ENCODE results near the gene TENT4A. TPM values are rescaled to one million over a fixed set of nuclear protein-coding genes. Genes with fewer than 3 reads are reported as not detected.

The TENT4A gene
- total RNA-seq, 1 donor, result 21.4 TPM

DNA sequence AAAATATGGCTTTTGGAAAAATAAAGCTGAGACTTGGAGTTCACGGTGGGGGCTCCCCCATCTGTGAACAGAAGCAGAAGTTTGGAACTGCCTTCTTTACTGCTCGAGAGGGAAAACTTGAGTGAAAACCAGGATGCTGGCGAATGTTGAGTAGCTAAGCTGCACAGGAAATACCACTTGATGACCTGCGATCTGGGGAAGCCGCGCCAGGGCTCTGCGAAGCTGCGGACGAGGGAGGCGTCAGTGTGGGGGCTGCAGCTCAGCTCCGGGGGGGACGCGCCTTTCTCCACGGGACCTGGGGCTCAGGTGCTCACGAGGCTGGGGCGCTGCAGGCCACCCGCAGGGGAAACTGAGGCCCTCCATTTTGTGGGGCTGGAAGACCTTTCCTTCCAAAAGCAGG is 62.3 kb downstream of the TENT4A start:
- no peak overlapping the region for H3K4me2 ChIP-seq (ENCODE audit: insufficient read depth, low read length)

DNA sequence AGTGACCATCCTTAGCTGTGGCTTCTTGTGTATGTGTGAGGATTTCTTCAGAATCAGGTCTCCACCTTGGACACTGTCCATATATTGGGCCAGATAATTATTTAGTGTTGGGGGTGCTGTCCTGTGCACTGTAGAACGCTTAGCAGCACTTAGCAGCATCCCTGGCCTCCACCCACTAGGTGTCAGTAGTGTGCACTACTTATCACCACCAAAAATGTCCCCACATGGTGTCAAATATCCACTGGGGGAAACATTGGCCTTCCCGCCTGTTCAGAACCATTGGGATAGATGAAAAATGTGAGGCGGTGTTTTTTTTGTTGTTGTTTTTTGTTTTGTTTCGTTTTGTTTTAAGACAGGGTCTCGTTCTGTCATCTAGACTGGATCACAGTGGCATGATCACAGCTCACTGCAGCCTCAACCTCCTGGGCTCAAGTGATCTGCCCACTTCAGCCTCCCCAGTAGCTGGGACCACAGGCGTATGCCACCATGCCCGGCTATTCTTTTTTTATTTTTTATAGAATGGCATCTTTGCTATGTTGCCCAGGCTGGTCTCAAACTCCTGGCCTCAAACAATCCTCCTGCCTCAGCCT is 67.7 kb downstream of the TENT4A start:
- Histone ChIP-seq H3K79me2 (ENCODE audit: insufficient read depth, low read length) (no peaks in the 10 kb centered on the region), H3K27ac (ENCODE audit: low read depth, low read length) (no peak overlapping the region), H3K36me3 (ENCODE audit: insufficient read depth, low read length) (no peaks in the 10 kb centered on the region), H3K4me1 (ENCODE audit: insufficient read depth, low read length) (no peaks in the 10 kb centered on the region), H2AFZ (ENCODE audit: low read length) (no peak overlapping the region), H3K9me3 (ENCODE audit: low read depth, low read length) (no peaks in the 10 kb centered on the region), H3K4me3 (ENCODE audit: insufficient read depth, low read length) (no peak overlapping the region), H3K4me2 (ENCODE audit: insufficient read depth, low read length) (no peak overlapping the region), H4K20me1 (ENCODE audit: insufficient read depth, low read length) (no peaks in the 10 kb centered on the region), H3K27me3 (ENCODE audit: insufficient read depth, low read length) (no peaks in the 10 kb centered on the region)
- TF ChIP-seq, protein P1, sequence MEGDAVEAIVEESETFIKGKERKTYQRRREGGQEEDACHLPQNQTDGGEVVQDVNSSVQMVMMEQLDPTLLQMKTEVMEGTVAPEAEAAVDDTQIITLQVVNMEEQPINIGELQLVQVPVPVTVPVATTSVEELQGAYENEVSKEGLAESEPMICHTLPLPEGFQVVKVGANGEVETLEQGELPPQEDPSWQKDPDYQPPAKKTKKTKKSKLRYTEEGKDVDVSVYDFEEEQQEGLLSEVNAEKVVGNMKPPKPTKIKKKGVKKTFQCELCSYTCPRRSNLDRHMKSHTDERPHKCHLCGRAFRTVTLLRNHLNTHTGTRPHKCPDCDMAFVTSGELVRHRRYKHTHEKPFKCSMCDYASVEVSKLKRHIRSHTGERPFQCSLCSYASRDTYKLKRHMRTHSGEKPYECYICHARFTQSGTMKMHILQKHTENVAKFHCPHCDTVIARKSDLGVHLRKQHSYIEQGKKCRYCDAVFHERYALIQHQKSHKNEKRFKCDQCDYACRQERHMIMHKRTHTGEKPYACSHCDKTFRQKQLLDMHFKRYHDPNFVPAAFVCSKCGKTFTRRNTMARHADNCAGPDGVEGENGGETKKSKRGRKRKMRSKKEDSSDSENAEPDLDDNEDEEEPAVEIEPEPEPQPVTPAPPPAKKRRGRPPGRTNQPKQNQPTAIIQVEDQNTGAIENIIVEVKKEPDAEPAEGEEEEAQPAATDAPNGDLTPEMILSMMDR (IDR thresholded peaks at IDR 0.05; ENCODE audit: extremely low read depth, low read depth, low read length), result peak; percentile 50
- DNase-seq (ENCODE audit: insufficient read length, low spot score, missing footprints), result peak; percentile 55

More for the DNA sequence above, 62.3 kb downstream of the TENT4A start:
- Histone ChIP-seq H3K36me3 (ENCODE audit: insufficient read depth, low read length) (no peaks in the 10 kb centered on the region), H3K27me3 (ENCODE audit: insufficient read depth, low read length) (no peaks in the 10 kb centered on the region), H4K20me1 (ENCODE audit: insufficient read depth, low read length) (no peaks in the 10 kb centered on the region), H2AFZ (ENCODE audit: low read length) (no peak overlapping the region), H3K79me2 (ENCODE audit: insufficient read depth, low read length) (no peaks in the 10 kb centered on the region), H3K9me3 (ENCODE audit: low read depth, low read length) (no peaks in the 10 kb centered on the region), H3K4me1 (ENCODE audit: insufficient read depth, low read length) (no peaks in the 10 kb centered on the region), H3K4me3 (ENCODE audit: insufficient read depth, low read length) (no peak overlapping the region), H3K27ac (ENCODE audit: low read depth, low read length) (no peak overlapping the region)
- TF ChIP-seq, protein P1 (IDR thresholded peaks at IDR 0.05; ENCODE audit: extremely low read depth, low read depth, low read length), result no peak
- peak; percentile 79 for DNase-seq (ENCODE audit: insufficient read length, low spot score, missing footprints)

DNA sequence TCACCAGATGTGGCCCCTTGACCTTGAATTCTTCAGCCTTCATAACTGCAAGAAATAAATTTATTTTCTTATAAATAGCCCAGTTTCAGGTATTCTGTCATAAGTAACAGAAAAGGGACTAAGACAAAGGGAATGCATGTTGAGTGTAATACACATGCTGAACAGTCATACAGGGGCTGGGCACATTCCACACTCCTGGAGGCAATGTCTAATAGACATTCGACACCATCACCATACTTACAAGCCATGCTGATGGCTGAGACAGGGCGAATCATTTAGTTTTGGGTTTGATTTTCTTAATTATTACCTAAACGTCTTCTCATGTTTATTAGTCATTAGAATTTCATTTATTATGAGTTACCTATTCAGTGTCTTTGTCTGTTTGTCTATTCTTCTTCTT is 68.5 kb downstream of the TENT4A start:
- Histone ChIP-seq H3K9me3 (ENCODE audit: low read depth, low read length) (no peaks in the 10 kb centered on the region), H2AFZ (ENCODE audit: low read length) (no peak overlapping the region), H3K79me2 (ENCODE audit: insufficient read depth, low read length) (no peaks in the 10 kb centered on the region), H3K36me3 (ENCODE audit: insufficient read depth, low read length) (no peaks in the 10 kb centered on the region), H3K4me1 (ENCODE audit: insufficient read depth, low read length) (no peaks in the 10 kb centered on the region), H3K27me3 (ENCODE audit: insufficient read depth, low read length) (no peaks in the 10 kb centered on the region), H3K27ac (ENCODE audit: low read depth, low read length) (no peak overlapping the region), H3K4me3 (ENCODE audit: insufficient read depth, low read length) (no peak overlapping the region), H3K4me2 (ENCODE audit: insufficient read depth, low read length) (no peak overlapping the region), H4K20me1 (ENCODE audit: insufficient read depth, low read length) (no peaks in the 10 kb centered on the region)
- TF ChIP-seq, protein P1 (IDR thresholded peaks at IDR 0.05; ENCODE audit: extremely low read depth, low read depth, low read length), result no peak
- DNase-seq (ENCODE audit: insufficient read length, low spot score, missing footprints), result no peak

DNA sequence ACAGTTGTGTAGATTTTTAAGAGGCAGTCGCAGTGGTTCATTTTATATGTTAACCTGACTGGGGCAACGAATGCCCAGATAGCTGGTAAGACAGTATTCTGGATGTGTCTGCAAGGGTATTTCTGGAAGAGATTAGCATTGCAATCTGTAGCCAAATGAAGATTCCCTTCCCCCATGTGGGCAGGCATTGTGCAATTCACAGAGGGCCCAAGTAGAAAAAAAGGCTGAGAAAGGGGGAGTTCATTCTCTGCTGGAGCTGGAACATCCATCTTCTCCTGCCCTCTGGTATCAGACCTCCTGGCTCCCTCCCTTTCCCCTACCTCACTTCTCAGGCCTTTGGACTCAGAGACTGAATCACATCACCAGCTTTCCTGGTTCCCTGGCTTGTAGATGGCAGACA is 70.6 kb downstream of the TENT4A start:
- Histone ChIP-seq H2AFZ (ENCODE audit: low read length) (no peak overlapping the region), H4K20me1 (ENCODE audit: insufficient read depth, low read length) (no peaks in the 10 kb centered on the region), H3K4me3 (ENCODE audit: insufficient read depth, low read length) (no peak overlapping the region), H3K36me3 (ENCODE audit: insufficient read depth, low read length) (no peaks in the 10 kb centered on the region), H3K79me2 (ENCODE audit: insufficient read depth, low read length) (no peaks in the 10 kb centered on the region), H3K27ac (ENCODE audit: low read depth, low read length) (no peak overlapping the region), H3K4me1 (ENCODE audit: insufficient read depth, low read length) (no peaks in the 10 kb centered on the region), H3K4me2 (ENCODE audit: insufficient read depth, low read length) (no peak overlapping the region), H3K9me3 (ENCODE audit: low read depth, low read length) (no peaks in the 10 kb centered on the region), H3K27me3 (ENCODE audit: insufficient read depth, low read length) (no peaks in the 10 kb centered on the region)
- TF ChIP-seq, protein P1 (IDR thresholded peaks at IDR 0.05; ENCODE audit: extremely low read depth, low read depth, low read length), result no peak
- DNase-seq (ENCODE audit: insufficient read length, low spot score, missing footprints), result no peak

Data from osteoblast (primary cell).